ENCODE measurements around the gene NRIP1.

Gene NRIP1

DNA sequence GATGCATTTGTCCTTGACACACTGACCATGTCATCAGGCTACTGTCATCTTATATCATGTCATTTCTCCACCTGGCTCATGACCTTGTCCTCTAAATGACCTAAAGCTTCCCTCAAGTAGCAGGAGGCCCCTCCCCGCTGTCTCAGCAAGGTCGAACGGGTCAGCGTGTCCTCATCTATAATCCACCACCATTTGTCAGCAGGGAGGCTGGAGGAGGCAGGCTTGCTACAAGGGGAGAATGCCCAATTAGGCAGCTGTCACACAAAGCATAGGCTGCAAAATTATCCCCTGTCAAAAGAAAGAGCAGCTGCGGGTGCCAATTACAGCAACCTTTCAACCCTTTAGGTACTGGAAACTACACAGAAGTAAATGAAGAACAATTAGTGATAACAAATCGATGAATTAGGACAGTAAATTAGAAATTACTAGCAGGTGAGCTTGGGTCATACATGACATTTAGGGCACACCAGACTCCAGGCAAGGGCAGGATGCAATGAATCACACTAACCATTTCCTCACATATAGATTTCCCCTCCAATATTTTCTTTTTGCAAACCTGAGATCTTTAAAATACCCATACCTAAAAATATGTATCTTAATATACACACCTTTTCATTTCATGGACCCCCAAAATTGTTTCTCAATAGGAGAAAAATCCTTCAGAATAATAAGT is 61.2 kb downstream of the NRIP1 start:
- no peak for DNase-seq

DNA sequence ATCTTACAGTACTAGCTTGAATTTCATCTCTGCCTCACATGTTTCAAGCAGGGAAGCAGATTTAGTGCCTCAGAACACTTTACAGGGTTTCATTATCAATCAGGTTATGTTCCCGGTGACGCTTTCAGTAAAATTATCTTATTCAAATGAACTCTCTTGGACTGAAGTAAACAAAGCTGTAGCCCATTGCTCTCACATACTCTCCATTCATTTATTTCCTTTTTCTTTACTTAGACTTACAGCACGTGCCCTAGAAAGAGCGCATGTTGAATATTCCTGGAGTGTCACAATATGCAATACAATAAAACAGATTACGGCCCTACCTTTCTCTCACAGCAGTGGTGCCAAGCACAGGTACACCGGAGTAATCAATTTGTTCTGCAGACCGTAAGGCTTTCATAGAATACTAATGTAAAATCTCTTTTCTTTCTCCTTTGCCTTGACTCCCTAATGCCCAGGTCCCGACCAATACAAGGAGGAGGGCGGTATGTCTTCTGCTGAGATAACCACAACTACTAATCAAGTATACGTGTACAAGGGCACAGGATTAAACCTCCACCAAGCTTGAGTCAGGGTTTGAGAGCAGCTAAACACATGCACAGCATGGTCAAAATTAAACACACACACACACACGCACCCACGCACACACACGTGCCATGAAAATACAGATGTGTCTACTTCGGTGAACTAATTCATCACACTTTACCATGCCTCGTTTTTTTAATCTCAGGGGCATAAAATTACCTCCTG is 62.8 kb downstream of the NRIP1 start:
- DNase-seq = no peak

DNA sequence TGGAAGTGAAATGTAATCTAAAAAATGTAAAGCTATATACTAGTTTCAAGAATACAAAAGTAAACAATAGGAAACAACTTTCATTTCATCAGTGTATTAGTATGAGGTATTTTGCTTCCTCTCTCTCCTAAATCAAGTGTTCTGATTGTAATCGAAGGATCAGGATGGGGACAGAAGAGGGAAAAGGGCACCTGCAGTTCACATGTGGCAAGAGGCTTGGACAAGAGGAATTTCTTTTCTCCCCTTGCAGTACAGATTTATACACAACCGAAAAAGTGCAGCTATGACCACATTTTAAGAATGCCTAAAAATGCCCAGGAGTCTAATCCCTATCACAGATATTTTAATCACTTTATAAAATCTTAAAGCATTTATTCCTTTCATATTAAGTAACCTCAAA is 63.7 kb downstream of the NRIP1 start:
- DNase-seq = no peak

DNA sequence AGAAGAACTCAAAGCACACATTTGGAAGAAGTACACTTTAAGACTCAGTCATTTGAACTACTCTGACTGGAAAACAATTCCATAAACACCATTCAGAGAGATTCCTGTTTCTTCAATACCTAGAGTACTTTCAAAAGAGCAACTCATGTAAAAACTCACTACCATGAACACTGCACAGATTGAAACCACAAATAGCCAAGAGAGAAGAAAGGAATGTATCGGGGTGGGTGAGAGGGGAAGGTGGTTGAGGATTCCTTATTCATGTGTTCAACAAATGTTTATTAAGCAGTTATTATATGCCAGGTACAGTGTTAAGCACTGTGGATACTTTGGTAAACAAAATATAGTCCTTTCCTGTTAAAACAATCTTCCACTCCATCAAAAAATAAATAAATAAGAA is 64.7 kb downstream of the NRIP1 start:
- no peak for DNase-seq

DNA sequence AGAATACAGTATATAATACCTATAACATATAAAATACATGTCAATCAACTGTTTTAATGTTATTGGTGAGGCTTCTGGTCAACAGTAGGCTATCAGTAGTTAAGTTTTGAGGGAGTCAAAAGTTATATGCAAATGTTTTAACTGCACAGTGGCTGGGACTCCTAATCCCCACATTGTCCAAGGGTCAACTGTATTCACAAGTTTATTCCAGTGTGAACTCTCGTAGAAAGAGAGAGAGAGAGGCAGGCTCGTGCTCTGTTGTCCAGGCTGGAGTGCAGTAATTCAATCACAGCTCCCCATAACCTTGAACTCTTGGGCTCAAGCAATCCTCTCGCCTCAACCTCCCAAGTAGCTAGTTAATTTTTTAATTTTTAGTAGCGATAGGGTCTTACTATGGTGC is 66.0 kb downstream of the NRIP1 start:
- DNase-seq = no peak

DNA sequence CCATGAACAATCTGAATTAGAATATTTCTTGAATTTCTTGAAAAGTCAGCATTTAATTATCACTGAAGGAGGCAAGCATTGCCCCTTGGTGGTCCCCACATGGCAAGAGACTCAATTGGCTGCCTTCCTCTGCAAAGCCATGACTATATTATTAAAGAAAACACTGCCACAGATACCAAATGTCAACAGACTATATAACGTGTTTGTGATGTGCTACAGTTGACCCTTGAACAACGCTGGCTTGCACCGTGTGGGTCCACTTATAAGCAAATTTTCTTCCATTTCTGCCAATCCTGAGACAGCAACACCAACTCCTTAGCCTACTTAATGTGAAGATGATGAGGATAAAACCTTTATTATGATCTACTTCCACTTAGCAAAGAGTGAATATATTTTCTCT is 66.5 kb downstream of the NRIP1 start:
- DNase-seq = no peak

DNA sequence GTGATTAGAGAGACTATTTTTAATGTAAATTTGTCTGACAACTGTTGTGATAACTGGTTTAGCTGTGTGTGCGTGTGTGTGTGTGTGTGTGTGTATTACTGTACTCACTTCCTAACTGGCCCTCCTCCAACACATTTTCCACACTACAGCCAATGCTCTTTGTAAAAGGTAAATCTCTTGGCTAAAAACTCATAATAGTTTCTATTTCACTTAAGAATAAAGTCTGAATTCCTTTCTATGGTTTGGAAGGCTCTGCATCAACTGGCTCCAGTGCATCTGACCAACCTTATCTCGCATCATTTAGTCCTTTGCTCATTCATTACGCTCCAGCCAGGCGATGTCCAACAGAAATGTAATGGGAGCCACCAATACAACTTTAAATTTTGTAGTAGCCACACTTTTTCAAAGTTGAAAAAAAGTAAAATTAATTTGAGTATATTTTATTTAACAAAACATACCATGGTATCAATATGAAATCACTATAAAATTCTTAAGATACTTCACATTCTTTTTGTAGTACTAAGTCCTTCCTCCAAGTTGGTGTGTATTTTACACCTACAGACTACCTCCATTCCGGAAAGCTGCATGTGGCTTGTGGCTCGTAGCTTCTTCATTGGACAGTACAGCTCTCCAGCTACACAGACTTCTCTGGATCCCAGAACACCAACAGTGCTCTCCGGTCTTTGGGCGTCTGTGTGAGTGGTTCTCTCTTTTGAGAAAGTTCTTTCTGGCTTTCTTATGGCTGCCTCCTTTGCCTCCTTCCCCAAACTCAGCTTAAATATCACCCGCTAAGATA is 68.9 kb downstream of the NRIP1 start:
- DNase-seq = no peak

DNA sequence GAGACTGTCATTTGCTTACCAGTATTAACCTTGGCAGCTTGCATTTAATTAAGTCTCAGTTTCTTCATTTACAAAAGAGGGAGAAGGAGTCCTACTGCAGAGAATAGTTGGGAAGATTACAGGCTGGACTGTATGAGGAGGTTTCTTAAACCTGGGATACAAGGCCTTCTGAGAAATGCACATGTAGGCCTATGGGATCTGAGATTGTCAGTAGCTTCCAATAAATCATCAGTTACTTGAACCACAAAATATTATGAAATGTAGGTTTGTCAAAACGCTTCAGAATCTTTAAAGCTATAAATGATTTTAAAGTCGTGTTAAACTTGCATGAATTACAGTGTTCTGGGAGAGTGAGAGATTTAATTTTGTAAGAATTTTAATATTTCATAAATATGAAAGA is 69.6 kb downstream of the NRIP1 start:
- DNase-seq = no peak

DNA sequence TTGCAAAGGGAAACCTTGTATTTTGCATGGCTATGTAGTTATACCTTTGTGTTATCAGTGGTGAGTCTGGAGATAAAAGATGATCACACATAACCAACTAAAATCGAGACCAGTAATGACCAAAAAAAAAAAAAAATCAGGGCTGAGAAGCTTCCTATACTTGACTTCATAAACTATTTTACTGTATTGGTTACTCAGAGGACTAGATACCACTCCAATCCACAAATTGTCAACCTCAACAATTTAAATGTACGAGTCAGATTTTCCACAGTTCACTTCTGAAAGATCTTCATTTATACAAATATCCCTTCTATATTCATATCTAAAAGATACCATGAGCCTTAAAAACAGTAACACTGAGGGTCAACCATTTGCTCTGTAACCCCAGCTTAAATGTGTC is 71.7 kb downstream of the NRIP1 start:
- DNase-seq = no peak

DNA sequence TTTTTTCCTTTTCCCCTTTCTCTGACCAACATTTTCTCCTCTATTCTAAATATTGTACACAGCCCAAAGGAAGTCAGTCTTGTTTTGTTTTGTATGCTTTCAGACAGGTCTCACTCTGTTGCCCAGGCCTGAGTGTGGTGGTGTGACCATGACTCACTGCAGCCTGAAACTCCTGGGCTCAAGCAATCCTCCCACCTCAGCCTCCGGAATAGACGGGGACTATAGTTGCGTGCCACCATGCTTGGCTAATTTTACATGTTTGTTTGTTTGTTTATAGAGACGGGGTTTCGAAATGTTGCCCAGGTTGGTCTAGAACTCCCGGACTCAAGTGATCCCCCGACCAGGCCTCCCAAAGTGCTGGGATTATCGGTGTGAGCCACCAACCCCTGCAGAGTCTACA is 72.8 kb downstream of the NRIP1 start:
- DNase-seq = no peak

DNA sequence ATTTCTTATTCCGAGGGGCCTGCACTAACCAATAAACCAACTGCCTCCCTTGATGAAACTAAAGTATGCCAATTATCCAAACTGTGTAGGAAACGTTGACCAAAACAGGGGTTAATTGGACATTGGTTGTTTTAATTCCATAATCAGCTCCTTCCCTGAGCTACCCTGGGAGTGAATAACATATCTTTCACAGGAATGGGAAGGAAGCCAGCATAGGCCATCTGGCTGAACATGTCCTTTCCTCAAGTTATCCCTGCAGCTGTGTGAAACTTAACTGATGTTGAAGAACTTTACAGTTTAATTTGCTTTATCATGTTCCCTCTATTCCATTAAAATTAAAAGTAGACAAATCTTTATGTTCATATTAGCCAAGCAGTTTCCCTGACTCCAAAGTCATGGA is 75.4 kb downstream of the NRIP1 start:
- DNase-seq = no peak

DNA sequence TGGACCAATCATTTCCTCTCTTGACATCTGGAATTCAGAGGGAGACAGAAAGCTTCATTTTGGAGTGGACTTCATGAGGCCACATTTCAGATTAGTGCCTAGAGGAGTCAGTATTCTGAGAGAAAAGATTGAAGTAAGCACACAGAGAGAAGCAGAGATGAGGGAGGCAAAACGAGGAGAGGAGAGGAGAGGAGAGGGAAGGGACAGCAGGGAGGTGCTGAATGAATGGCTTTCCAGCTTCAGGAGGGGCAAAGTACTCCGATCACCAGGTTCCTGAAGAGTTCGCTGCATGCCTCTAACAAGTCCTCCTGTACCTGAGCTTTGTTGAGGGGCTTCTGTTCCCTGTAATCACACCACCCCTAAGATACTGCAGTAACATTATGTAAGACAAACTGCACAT is 76.0 kb downstream of the NRIP1 start:
- no peak for DNase-seq

DNA sequence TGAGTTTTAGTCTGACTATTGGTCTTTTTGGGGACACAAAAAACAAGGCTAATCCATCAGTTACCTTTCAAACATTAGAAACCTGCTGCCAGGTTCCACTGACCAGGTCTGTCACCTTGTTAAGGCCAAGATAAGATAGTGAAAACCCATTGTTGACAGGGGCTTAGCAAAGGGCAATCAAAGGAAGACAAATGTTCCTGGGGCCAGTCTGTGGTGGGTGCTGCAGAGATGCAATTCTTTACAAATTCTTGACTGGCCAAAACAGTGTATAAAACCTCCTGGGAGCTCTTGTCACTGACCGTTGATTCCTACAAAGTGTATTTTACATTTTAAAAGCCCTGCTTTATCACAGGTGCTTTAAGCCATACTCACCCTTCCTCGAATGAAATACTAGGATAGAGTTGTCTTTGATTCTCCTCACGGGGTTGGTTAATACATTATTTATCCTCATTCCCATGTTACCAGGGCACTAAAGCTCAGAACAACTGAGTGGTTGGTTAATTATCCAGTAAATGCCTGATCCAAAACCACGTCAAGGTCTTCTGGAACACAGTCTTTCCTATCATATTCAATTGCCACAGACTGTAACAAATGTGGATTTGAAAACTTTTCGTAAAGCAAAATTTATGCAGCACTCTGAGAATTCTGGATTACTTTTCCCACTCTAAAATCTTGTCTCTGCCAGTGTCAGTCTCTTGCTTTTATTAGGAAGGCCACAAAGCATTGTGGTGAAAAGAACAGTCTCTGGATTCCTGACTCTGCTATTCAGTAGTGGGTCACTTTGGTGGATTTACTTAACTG is 77.2 kb downstream of the NRIP1 start:
- no peak for DNase-seq

DNA sequence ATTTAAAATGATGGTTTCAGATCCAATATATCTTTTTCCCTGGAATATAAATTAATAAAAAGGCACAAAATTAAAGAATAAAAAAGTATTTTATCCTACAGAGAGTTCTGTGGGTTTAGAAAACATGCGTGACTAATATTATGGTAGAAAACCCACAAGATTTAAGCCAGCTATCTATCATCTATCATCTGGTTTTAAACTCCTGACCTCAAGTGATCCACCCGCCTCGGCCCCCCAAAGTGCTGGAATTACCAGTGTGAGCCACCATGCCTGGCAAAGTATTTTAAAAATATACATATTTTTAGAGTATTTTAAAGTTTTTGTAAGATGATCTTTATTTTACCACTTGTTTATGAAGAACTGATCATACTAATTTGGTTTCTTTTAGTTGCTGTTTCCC is 79.5 kb downstream of the NRIP1 start:
- no peak for DNase-seq

DNA sequence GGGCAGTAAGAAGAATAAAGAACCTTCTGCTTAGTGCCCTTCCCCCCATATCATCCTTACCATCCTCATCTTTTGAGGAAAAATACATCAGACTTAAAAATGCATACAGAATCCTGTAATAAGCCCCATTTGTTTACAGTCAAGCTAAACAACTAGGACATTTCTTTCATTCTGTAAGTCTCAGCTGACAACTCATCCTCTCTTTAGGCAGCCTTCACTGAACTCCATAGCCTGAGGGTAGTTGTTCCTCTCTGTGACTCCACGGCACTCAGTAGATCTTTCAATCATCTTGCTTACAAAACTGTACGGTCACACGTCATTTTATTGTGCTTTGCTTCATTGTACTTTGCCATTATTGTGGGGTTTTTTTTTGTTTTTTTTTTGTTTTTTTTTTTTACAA is 82.5 kb downstream of the NRIP1 start:
- DNase-seq = no peak

DNA sequence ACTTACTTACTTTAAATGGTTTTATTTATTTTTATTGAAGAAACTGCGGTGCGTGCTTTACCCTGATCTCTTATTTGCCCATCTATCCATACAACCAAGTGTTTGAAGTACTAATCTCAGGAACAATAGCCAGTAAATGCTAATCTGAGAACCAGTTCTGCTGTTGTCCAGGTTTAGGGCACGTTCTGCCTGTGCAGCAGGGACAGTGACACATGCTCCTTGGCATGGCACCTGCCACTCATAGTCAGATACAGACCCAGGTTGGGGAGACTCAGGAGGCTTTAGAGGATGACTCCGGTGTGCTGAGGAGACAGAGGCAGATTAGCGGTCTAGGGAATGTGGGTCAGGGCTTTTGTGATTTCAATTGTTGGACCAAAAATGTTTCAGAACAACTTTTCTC is 83.6 kb downstream of the NRIP1 start:
- DNase-seq = no peak

DNA sequence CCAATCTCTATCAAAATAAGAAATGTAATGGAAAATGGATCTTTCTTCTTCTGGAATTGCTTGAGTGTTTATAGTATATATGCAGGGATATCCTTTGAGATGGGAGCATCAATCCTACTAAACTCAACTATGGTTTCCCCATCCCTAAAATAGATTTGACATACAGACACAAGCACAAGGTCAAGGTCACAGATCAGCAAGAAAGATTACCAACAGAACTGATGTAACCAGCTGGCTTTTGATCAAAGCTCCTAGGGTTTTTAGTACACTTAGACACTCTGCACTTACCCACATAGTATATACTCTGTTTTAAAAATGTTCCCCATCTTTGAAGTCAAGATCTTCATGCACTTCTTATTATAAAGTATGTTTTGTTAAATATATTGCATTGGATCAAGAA is 85.5 kb downstream of the NRIP1 start:
- no peak for DNase-seq

DNA sequence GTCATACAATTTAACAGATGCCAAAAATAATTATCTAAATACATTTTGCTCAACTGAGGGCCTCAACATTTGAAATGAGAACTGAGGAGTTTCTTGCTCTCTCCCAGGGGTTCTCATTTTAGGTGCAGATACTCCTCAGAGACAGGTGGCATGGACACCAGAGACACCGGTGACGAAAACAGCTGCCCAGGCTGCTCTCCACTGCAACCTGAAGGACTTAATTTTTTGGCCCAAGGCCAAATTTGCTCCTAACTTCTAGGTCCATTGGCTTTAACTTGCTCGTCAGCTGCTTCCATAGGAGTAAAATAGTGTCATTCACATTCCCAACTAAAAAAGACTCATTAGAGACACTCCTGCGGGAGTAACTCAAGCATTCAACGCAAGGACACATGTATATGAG is 87.0 kb downstream of the NRIP1 start:
- no peak for DNase-seq

DNA sequence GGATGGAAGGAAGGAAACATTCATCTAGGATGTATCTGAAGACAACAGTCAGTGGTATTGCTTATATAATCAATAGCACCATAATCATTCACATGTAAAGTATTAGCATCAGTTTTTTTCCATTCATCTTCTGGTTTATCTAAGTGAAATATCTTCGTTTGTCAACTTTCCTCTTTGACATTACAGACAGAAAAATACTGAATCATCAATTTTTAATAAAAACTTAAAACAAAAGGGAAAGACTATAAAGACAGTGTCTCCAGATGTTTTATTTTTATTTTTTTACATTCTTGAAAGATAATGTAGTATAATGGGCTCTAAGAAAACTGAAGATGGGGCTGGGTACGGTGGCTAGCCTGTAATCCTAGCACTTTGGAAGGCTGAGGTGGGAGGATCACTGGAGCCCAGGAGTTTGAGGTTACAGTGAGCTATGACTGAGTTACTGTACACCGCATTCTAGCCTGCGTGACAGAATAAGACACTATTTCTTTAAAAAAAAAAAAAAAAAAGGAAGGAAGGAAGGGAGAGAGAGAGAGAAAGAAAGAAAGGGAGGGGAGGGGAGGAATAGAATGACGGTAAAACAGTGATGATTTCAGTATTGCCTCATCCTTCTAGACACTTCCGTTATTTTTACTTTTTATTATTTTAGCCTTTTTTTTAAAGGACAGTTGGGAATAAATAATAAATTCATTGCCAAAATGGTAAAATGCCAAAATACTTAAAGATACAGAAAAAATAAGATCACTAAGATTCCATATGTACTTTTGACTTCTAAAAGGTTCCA is 89.5 kb downstream of the NRIP1 start:
- no peak for DNase-seq

DNA sequence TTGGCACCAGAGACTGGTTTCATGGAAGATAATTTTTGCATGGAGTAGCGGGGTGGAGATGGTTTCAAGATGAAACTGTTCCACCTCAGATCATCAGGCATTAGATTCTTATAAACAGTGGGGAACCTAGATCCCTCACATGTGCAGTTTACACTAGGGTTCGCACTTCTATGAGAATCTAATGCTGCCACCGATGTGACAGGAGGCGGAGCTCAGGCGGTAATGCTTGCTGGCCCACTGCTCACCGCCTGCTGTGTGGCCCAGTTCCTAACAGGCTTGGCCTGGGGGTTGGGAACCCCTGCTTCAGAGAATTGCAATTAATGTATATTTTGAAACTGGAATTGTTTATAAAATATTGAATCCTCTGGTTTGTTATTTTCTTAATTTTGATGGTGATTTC is 92.1 kb downstream of the NRIP1 start:
- no peak for DNase-seq

DNA sequence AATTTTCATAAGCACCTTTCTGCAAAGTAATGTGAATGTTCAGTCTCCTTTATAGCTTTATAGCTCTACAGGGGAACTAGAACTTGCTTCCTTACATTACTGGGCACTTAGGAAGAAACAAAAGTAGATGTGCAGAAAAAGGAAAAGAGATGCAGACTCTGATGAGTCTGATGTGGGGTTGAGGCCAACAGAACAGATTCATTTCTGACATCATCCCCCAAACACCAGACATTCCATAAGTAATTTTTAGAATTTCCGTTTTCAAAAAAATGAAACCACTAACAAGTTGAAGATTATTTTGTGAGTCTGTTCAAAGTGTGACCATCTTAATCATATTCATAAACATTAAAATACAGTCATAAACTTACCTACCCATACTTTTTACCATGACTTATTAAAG is 96.0 kb downstream of the NRIP1 start:
- DNase-seq = no peak

DNA sequence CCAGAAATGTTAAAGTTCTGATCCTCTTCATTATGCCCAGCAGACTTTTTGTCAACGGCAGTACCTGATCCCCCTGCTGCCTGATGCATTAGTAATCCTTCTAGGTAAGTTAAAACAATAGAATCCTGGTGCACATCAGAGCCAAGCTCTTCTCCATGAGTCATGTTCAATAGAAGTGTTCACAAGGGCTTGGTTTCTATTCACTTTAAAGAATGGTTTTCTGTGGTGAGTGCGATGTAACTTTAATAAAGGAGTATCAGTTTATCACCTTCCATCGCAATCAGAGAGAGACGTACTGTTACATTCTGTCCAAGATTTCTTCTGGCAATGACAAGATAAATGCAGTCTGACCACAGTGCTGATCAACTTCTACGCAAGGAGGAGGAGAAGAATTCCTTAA is 96.8 kb downstream of the NRIP1 start:
- no peak for DNase-seq
